SK-N-SH (cell line): Measurements from ENCODE around the gene STARD10. TPM values are rescaled to one million over a fixed set of nuclear protein-coding genes. Genes with fewer than 3 reads are reported as not detected.

Experiments used
- CTCF ChIA-PET: fragments of 300-600, 350-600 bp; formaldehyde crosslinking; extraction: SDS; loops from one replicate; lab custom pipeline; 2021; lab: Yijun Ruan, JAX
- POLR2A ChIA-PET: fragments of 350-600 bp; sonication (Branson Sonifier 250); formaldehyde crosslinking; extraction: SDS; loops from one replicate; lab custom pipeline; 2020; ENCODE audit warnings: antibody characterized with exemption, inconsistent platforms; lab: Yijun Ruan, JAX
- DNase-seq: peaks from one replicate; pipeline ENCODE4 v3.0.0; 2012
- H2AFZ ChIP-seq: fragments of 200-600 bp; sonication (generic); 2 replicates; pipeline ENCODE4 v1.8.1; 2016; ENCODE audit warnings: antibody characterized with exemption, mild to moderate bottlenecking, low read depth
- H3F3A ChIP-seq: fragments of 200-600 bp; sonication (generic); replicated peaks from 2 replicates; pipeline ENCODE3; 2016; ENCODE audit warnings: antibody characterized with exemption, mild to moderate bottlenecking; ENCODE audit not compliant: insufficient read depth
- H3K27ac ChIP-seq, 2 experiments: fragments of 200-500 bp in 1 of 2; fragments of 200-600 bp in 1 of 2; sonication (Bioruptor generic) in 1 of 2; sonication (generic), shearing (Covaris generic) in 1 of 2; 2 replicates each; pipeline versions ENCODE4 v1.5.1 to v1.6.1; 2014 to 2016; ENCODE audit warnings: low read depth in 2 of 2, inconsistent platforms in 1 of 2, low read length in 1 of 2, mild to moderate bottlenecking in 1 of 2, mixed read lengths in 1 of 2
- H3K27me3 ChIP-seq: fragments of 200-600 bp; sonication (generic), shearing (Covaris generic); 2 replicates; pipeline ENCODE4 v1.6.1; 2016; ENCODE audit warnings: mixed run types; ENCODE audit not compliant: insufficient read depth
- H3K36me3 ChIP-seq, 2 experiments: fragments of 200-500 bp in 1 of 2; fragments of 200-600 bp in 1 of 2; sonication (Bioruptor generic) in 1 of 2; sonication (generic) in 1 of 2; replicated peaks in 1 of 2; 2 replicates each; pipeline versions ENCODE3 to v1.5.1; 2014 to 2016; ENCODE audit warnings: low read length in 1 of 2, mild to moderate bottlenecking in 1 of 2; ENCODE audit not compliant: insufficient read depth in 2 of 2, control insufficient read depth in 1 of 2
- H3K4me1 ChIP-seq, 2 experiments: fragments of 200-500 bp in 1 of 2; fragments of 200-600 bp in 1 of 2; sonication (Bioruptor generic) in 1 of 2; sonication (generic), shearing (Covaris generic) in 1 of 2; 2 replicates each; pipeline versions ENCODE4 v1.5.1 to v1.6.1; 2014 to 2016; ENCODE audit warnings: low read depth in 1 of 2, low read length in 1 of 2, mixed run types in 1 of 2; ENCODE audit not compliant: insufficient read depth in 2 of 2, control insufficient read depth in 1 of 2
- H3K4me2 ChIP-seq: fragments of 200-600 bp; sonication (generic), shearing (Covaris generic); 2 replicates; pipeline ENCODE4 v1.6.1; 2017; ENCODE audit warnings: mixed run types
- H3K4me3 ChIP-seq, 2 experiments: fragments of 200-500 bp in 1 of 2; fragments of 200-600 bp in 1 of 2; sonication (Bioruptor generic) in 1 of 2; sonication (generic), shearing (Covaris generic) in 1 of 2; 2 replicates each; pipeline versions ENCODE4 v1.5.1 to v1.8.1; 2014 to 2016; ENCODE audit warnings: low read depth in 2 of 2, inconsistent platforms in 1 of 2, low read length in 1 of 2, mild to moderate bottlenecking in 1 of 2, mixed read lengths in 1 of 2, moderate library complexity in 1 of 2
- H3K79me2 ChIP-seq: fragments of 200-600 bp; sonication (generic); 2 replicates; pipeline ENCODE4 v1.8.1; 2017; ENCODE audit warnings: mild to moderate bottlenecking; ENCODE audit not compliant: insufficient read depth
- H3K9ac ChIP-seq: fragments of 200-600 bp; sonication (generic); 2 replicates; pipeline ENCODE4 v1.6.1; 2017; ENCODE audit warnings: mixed run types
- H3K9me2 ChIP-seq: fragments of 200-600 bp; sonication (generic); 2 replicates; pipeline ENCODE4 v1.6.1; 2017; ENCODE audit warnings: mixed run types
- H3K9me3 ChIP-seq: fragments of 200-600 bp; sonication (generic); 2 replicates; pipeline ENCODE4 v1.6.1; 2017; ENCODE audit warnings: mixed run types, mild to moderate bottlenecking, moderate library complexity
- H4K20me1 ChIP-seq: fragments of 200-600 bp; sonication (generic); 2 replicates; pipeline ENCODE4 v1.6.1; 2017; ENCODE audit warnings: mild to moderate bottlenecking, mixed run types; ENCODE audit not compliant: insufficient read depth
- CHD2 ChIP-seq: fragments of 150-350 bp; IDR thresholded peaks from 2 replicates; pipeline ENCODE4 v1.6.1; 2018; ENCODE audit warnings: low read length; ENCODE audit not compliant: partially characterized antibody
- ELF1 ChIP-seq: IDR thresholded peaks from 2 replicates; pipeline ENCODE4 v1.4.0; 2012
- EP300 ChIP-seq, 2 experiments: IDR thresholded peaks; 2 replicates each; pipeline versions ENCODE4 v1.4.0 to v1.6.1; 2012; ENCODE audit warnings: borderline replicate concordance in 1 of 2, low read depth in 1 of 2, low read length in 1 of 2
- EZH2phosphoT487 ChIP-seq: fragments of 200-600 bp; sonication (generic); IDR thresholded peaks from 2 replicates; pipeline ENCODE4 v1.6.1; 2017; ENCODE audit warnings: low read depth, mixed run types, mild to moderate bottlenecking, antibody characterized with exemption, moderate library complexity, borderline replicate concordance
- FOSL2 ChIP-seq: IDR thresholded peaks from 2 replicates; pipeline ENCODE4 v1.4.0; 2012; ENCODE audit warnings: low read depth, mild to moderate bottlenecking, moderate library complexity, borderline replicate concordance
- FOXJ3 ChIP-seq: sonication (generic); formaldehyde crosslinking; IDR thresholded peaks from 2 replicates; pipeline ENCODE4 v1.5.1; 2020; ENCODE audit warnings: mild to moderate bottlenecking, missing genetic modification reagents
- FOXM1 ChIP-seq: IDR thresholded peaks from 2 replicates; pipeline ENCODE4 v1.4.0; 2012; ENCODE audit warnings: low read depth, mild to moderate bottlenecking
- GABPA ChIP-seq: IDR thresholded peaks from 2 replicates; pipeline ENCODE4 v1.4.0; 2012; ENCODE audit warnings: low read depth, mild to moderate bottlenecking
- GATA2 ChIP-seq: sonication (generic); formaldehyde crosslinking; IDR thresholded peaks from 2 replicates; pipeline ENCODE4 v1.5.0; 2020; ENCODE audit warnings: mild to moderate bottlenecking, missing genetic modification reagents
- JUND ChIP-seq: IDR thresholded peaks from 2 replicates; pipeline ENCODE4 v1.4.0; 2012
- MXI1 ChIP-seq: IDR thresholded peaks from 2 replicates; pipeline ENCODE4 v1.6.1; 2012; ENCODE audit warnings: mild to moderate bottlenecking, low read depth, low read length, improper control_type of control experiment
- NFIC ChIP-seq: IDR thresholded peaks from 2 replicates; pipeline ENCODE4 v1.4.0; 2012; ENCODE audit warnings: borderline replicate concordance
- NRF1 ChIP-seq: IDR thresholded peaks from 2 replicates; pipeline ENCODE4 v1.6.1; 2012; ENCODE audit warnings: low read depth, mild to moderate bottlenecking, low read length
- POLR2AphosphoS5 ChIP-seq: IDR thresholded peaks from 2 replicates; pipeline ENCODE4 v1.6.1; 2012; ENCODE audit warnings: low read depth, low read length
- RAD21 ChIP-seq: IDR thresholded peaks from 2 replicates; pipeline ENCODE4 v1.6.1; 2012; ENCODE audit warnings: mild to moderate bottlenecking, low read length
- RFX5 ChIP-seq: IDR thresholded peaks from 2 replicates; pipeline ENCODE4 v1.6.1; 2012; ENCODE audit warnings: mild to moderate bottlenecking, improper control_type of control experiment, low read length
- RXRA ChIP-seq: IDR thresholded peaks from 2 replicates; pipeline ENCODE4 v1.4.0; 2012; ENCODE audit warnings: low read depth, mild to moderate bottlenecking, borderline replicate concordance
- SIN3A ChIP-seq: IDR thresholded peaks from 2 replicates; pipeline ENCODE4 v1.6.1; 2012; ENCODE audit warnings: low read depth, mild to moderate bottlenecking, low read length, moderate library complexity, borderline replicate concordance
- TAF1 ChIP-seq: IDR thresholded peaks from 2 replicates; pipeline ENCODE4 v1.6.1; 2012; ENCODE audit warnings: low read depth, mild to moderate bottlenecking, low read length, moderate library complexity, borderline replicate concordance
- TCF12 ChIP-seq: IDR thresholded peaks from 2 replicates; pipeline ENCODE4 v1.4.0; 2012
- TEAD4 ChIP-seq: IDR thresholded peaks from 2 replicates; pipeline ENCODE4 v1.4.0; 2012; ENCODE audit warnings: mild to moderate bottlenecking, borderline replicate concordance; ENCODE audit not compliant: insufficient read depth
- YY1 ChIP-seq: IDR thresholded peaks from 2 replicates; pipeline ENCODE4 v1.4.0; 2012; ENCODE audit warnings: low read depth, mild to moderate bottlenecking
- ZBTB33 ChIP-seq: IDR thresholded peaks from 2 replicates; pipeline ENCODE4 v1.4.0; 2012; ENCODE audit warnings: low read depth, borderline replicate concordance
- WGBS: methylation state at CpG from one replicate; pipeline ENCODE4 v1.1.6; 2017; ENCODE audit warnings: low lambda C conversion rate; 5-methylcytosine and 5-hydroxymethylcytosine counted together
- polyA plus RNA-seq, 3 experiments: library from polyadenylated mRNA; depleted of rRNA; stranded (reverse); fragments of >200 nt; gene quantifications; 2 replicates each; pipeline ENCODE4 v1.2.3, GENCODE V29; 2012
- TF ChIP-seq, protein P1 (sequence below): IDR thresholded peaks from 2 replicates; pipeline ENCODE4 v1.4.0; 2012; ENCODE audit warnings: low read depth, borderline replicate concordance
- TF ChIP-seq, protein P2 (sequence below): IDR thresholded peaks from 2 replicates; pipeline ENCODE4; 2012
- TF ChIP-seq, protein P3 (sequence below): fragments of 200-600 bp; sonication (generic); IDR thresholded peaks from 2 replicates; pipeline ENCODE4 v1.6.1; 2017; ENCODE audit warnings: antibody characterized with exemption, mild to moderate bottlenecking, moderate library complexity

STARD10 gene, protein sequence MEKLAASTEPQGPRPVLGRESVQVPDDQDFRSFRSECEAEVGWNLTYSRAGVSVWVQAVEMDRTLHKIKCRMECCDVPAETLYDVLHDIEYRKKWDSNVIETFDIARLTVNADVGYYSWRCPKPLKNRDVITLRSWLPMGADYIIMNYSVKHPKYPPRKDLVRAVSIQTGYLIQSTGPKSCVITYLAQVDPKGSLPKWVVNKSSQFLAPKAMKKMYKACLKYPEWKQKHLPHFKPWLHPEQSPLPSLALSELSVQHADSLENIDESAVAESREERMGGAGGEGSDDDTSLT
- 42.2 and 47.7 TPM in 2 replicates for polyA plus RNA-seq (2012; rRNA removed)
- polyA plus RNA-seq (2012; cell fraction: cytosol; rRNA removed), result 20.7 and 30.1 TPM in 2 replicates
- 23.7 and 25.6 TPM in 2 replicates for polyA plus RNA-seq (2012; cell fraction: nucleus; rRNA removed)

DNA sequence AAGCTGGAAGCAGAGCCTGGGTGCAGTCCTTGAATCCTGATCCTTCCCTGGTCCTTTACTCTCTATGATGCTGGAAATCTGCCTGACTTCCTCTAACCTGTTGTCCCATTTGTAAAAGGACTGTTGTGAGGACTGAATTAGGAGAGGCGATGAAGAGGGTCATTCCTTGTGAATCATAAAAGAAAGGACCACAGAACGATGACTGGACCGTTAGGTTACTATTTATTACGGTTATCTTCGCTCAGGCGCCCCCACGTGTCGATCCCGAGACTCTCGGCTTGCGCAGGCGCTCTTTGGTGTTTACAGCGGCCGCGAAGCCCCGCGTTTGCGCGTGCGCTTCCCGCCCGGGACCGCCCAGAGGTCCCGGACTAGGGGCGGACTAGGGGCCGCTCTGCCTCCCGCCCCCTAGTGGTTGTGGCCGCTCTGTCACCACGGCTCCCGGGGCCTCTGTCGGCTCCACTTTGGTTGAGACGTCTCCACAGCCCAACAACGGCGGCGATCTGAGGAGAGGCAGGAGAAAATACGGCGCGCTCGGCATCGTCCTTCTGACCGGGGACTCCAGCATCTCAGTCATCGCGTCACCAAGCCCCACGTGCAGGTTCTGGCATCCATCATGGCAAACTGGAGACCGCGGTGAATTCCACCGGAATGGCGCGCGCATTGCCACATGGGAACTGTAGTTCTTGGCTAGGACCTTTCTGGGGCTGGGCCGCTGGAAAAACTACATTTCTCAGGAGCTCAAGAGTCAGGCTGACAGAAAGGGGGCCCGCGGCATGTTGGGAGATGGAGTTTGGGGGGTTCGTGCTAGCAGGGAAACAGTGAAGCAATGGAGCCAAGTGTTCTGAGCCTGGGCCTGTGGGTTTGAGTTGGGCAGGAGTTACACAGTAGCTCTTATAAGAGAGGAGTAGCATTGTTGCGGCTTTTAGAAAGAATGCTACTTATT is at the start of gene STARD10:
STARD10 (minus strand) TSS at position 623 of the 943 bp plus-strand sequence. CDS start 12,866 bp downstream, outside the sequence.
- ChIA-PET POLR2A (interaction anchor here (0.5 to 2.2 kb wide), 7 partner anchors 18 to 349 kb away, joined by 3 to 5 read pairs (median 4); partner anchors contain the start of gene FCHSD2), CTCF (interaction anchor here (0.6 to 4.7 kb wide), 38 partner anchors 9 to 535 kb away, joined by 3 to 198 read pairs (median 4); partner anchors contain the start of genes ARAP1 and FCHSD2)
- Histone ChIP-seq H3K9ac (peak within 1 kb of the TSS; percentile 69; the same call in 1 of the 2 replicates), H2AFZ (peak within 1 kb of the TSS; percentile 92), H3K79me2 (no peaks in the 10 kb centered on the region), H3K27ac (peak within 1 kb of the TSS; percentile 66 to 91), H3F3A (no peaks in the 10 kb centered on the region), H3K4me2 (peak within 1 kb of the TSS; percentile 80), H3K27me3 (no peaks in the 10 kb centered on the region), H3K9me3 (no peaks in the 10 kb centered on the region), H3K4me1 (peaks cover 9 to 26% of the 10 kb centered on the region in 2 experiments; a peak in 2 of 4 replicates), H3K9me2 (no peaks in the 10 kb centered on the region), H3K4me3 (peak within 1 kb of the TSS; percentile 75 to 89), H4K20me1 (no peaks in the 10 kb centered on the region), H3K36me3 (no peaks in the 10 kb centered on the region)
- peak; percentile 99 for DNase-seq
- WGBS, result 5% methylated on average over 20 of the region's 55 CpGs
- TF ChIP-seq TCF12 (peak; percentile 24), TEAD4 (peak; percentile 37; the same call in 1 of the 2 replicates), EP300 (IDR thresholded peaks at IDR 0.05; ENCODE audit: borderline replicate concordance in 1 of 2, low read depth in 1 of 2, low read length in 1 of 2) (no peak; a peak in 1 of 4 replicates), FOSL2 (0 out of 2 replicates have a peak, but pooled peaks have one; percentile 6), YY1 (peak; percentile 91), RAD21 (peak; percentile 78), ZBTB33 (peak; percentile 83), RXRA (no peak), NRF1 (peak; percentile 98), FOXM1 (no peak), SIN3A (peak; percentile 21; the same call in 1 of the 2 replicates), POLR2AphosphoS5 (peak; percentile 64), TAF1 (peak; percentile 36; the same call in 1 of the 2 replicates), JUND (no peak), MXI1 (peak; percentile 62), GABPA (peak; percentile 63), NFIC (no peak), CHD2 (peak; percentile 92), RFX5 (peak; percentile 55; the same call in 1 of the 2 replicates), EZH2phosphoT487 (no peak), FOXJ3 (no peak), GATA2 (peak; percentile 42; the same call in 1 of the 2 replicates), ELF1 (no peak; the same call in 1 of the 2 replicates)
- TF ChIP-seq, protein P1, sequence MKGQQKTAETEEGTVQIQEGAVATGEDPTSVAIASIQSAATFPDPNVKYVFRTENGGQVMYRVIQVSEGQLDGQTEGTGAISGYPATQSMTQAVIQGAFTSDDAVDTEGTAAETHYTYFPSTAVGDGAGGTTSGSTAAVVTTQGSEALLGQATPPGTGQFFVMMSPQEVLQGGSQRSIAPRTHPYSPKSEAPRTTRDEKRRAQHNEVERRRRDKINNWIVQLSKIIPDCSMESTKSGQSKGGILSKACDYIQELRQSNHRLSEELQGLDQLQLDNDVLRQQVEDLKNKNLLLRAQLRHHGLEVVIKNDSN, result peak; percentile 3; the same call in 1 of the 2 replicates
- TF ChIP-seq, protein P2, sequence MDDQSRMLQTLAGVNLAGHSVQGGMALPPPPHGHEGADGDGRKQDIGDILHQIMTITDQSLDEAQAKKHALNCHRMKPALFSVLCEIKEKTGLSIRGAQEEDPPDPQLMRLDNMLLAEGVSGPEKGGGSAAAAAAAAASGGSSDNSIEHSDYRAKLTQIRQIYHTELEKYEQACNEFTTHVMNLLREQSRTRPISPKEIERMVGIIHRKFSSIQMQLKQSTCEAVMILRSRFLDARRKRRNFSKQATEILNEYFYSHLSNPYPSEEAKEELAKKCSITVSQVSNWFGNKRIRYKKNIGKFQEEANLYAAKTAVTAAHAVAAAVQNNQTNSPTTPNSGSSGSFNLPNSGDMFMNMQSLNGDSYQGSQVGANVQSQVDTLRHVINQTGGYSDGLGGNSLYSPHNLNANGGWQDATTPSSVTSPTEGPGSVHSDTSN, result peak; percentile 35; the same call in 1 of the 2 replicates
- TF ChIP-seq, protein P3, sequence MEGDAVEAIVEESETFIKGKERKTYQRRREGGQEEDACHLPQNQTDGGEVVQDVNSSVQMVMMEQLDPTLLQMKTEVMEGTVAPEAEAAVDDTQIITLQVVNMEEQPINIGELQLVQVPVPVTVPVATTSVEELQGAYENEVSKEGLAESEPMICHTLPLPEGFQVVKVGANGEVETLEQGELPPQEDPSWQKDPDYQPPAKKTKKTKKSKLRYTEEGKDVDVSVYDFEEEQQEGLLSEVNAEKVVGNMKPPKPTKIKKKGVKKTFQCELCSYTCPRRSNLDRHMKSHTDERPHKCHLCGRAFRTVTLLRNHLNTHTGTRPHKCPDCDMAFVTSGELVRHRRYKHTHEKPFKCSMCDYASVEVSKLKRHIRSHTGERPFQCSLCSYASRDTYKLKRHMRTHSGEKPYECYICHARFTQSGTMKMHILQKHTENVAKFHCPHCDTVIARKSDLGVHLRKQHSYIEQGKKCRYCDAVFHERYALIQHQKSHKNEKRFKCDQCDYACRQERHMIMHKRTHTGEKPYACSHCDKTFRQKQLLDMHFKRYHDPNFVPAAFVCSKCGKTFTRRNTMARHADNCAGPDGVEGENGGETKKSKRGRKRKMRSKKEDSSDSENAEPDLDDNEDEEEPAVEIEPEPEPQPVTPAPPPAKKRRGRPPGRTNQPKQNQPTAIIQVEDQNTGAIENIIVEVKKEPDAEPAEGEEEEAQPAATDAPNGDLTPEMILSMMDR, result peak; percentile 99
